Measurements from ENCODE around the gene ANXA2.

ANXA2 gene

GRCh38 chr15:60390231-60390630 is 7.6 kb downstream of the ANXA2 start:
- H3K4me3 ChIP-seq (ENCODE audit: low read depth, low read length): no peak overlapping the region

- H3K4me3 ChIP-seq (ENCODE audit: low read depth, low read length): no peak overlapping the region
These were observed 8.3 kb downstream of the ANXA2 start for GRCh38 chr15:60389261-60390077.

DNA sequence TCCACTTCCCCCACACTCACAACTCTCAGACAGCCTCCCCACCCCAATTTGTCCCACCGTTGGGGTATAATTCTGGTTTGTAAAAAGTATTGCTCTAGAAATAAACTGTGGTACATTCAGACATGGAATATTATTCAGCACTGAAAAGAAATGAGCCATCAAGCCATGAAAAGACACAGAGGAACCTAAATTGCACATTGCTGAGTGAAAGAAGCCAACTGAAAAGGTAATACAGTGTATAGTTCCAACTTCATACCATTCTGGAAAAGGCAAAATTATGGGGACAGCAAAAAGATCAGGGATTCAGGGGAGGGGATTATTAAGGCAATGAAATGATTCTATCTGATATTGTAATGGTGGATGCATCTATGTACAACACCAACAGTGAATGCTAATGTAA is 10.5 kb downstream of the ANXA2 start:
- no peak overlapping the region for H3K4me3 ChIP-seq (ENCODE audit: low read depth, low read length)

- H3K4me3 ChIP-seq (ENCODE audit: low read depth, low read length): no peak overlapping the region
These were observed 11.2 kb downstream of the ANXA2 start for GRCh38 chr15:60386615-60387014.

- H3K4me3 ChIP-seq (ENCODE audit: low read depth, low read length): no peak overlapping the region
These were observed 11.9 kb downstream of the ANXA2 start for GRCh38 chr15:60385620-60386552.

- H3K4me3 ChIP-seq (ENCODE audit: low read depth, low read length): no peak overlapping the region
These were observed 13.2 kb downstream of the ANXA2 start for GRCh38 chr15:60384526-60385126.

- H3K4me3 ChIP-seq (ENCODE audit: low read depth, low read length): no peak overlapping the region
These were observed 13.7 kb downstream of the ANXA2 start for GRCh38 chr15:60384053-60384452.

DNA sequence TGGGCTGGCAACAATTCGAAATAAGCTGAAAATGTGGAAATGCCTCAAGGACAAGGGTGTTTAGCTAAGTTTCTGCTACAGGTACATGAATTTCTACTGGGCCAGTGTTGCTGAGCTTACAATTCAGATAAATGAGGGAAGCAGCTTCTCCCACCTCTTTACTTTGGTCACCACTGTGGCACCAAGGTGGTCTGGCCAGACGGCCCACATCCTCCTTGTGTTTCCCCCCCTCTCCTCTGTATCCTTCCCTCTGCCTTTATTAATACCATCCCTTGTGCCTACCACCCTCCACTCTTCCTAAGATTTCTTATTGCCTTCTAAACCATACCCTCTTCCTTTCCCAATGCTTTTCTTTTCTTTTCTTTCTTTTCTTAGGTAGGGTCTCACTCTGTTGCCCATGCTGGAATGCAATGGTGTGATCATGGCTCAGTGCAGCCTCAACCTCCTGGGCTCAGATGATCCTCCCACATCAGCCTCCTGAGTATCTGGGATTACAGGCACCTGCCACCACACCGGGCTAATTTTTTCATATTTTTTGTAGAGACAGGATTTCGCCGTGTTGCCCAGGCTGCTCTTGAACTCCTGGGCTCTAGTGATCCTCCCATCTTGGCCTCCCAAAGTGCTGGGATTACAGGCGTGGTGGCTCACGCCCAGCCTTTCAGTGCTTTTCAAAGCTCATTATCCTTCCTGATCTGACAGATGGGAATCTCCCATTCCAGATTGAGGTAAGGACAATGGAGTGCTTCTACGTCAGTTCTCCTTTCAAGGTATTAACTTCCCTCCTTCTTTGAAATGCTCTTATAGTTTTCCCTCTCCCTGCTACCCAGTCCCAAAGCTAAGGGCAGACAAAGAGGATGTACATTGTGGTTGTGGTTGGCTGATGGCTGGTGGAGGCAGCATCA is 14.8 kb downstream of the ANXA2 start:
- no peak overlapping the region for H3K4me3 ChIP-seq (ENCODE audit: low read depth, low read length)

- H3K4me3 ChIP-seq (ENCODE audit: low read depth, low read length): no peak overlapping the region
These were observed 16.5 kb downstream of the ANXA2 start for GRCh38 chr15:60381148-60381788.

DNA sequence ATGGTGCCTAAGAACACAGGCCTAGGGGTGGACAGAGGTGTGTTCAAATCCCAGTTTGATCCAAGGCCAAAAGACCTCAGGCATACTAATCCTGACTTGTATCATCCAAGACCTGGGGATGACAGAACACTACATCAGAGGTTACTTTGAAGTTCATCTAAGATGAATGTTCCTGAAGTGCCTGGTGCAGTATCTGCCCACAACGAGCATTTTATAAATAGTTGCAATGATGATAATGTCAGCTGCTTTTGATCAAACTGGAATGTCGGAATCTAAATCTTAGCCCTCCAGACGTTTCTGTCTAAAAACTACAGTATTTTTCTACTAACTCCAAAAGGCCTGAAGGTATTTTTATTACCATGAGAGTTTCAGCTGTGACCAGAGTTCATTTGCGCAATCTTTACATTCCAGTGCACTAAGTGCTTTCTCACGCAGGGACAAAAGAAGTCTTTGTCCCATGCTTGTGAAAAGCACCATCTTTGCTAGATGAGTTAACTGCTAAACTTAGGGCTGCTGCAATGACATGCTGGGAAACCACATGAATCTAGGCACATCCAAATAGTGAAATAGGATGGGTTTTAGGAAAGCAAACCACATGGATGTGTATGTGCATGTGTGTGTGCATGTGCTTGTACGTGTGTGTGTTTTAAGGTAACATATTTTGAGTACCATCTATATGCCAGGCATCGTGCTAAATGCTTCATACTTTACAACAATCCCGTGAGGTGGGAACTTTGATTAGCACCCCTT is 18.1 kb downstream of the ANXA2 start:
- no peak overlapping the region for H3K4me3 ChIP-seq (ENCODE audit: low read depth, low read length)

GRCh38 chr15:60379185-60379524 is 18.6 kb downstream of the ANXA2 start:
- H3K4me3 ChIP-seq (ENCODE audit: low read depth, low read length): no peak overlapping the region

DNA sequence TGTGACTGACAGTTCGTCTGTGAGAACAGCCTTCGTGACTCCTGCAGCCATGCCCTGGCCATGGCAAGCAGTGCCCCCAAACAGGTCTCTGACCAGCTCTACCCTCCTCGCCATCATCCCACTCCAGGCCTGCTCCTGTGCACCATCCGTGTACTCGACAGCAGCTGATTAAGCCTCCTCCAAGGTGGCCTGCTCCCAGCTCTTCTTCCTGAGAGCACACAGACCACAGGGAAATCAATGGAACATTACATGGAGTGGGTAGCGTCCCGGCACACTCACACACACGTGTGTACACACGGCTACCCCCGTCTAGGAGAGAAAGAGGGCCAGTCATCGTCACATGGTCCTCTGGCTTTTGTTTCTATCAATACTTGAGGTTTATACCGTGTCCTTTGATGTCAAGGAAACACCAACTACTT is 21.1 kb downstream of the ANXA2 start:
- no peak overlapping the region for H3K4me3 ChIP-seq (ENCODE audit: low read depth, low read length)

DNA sequence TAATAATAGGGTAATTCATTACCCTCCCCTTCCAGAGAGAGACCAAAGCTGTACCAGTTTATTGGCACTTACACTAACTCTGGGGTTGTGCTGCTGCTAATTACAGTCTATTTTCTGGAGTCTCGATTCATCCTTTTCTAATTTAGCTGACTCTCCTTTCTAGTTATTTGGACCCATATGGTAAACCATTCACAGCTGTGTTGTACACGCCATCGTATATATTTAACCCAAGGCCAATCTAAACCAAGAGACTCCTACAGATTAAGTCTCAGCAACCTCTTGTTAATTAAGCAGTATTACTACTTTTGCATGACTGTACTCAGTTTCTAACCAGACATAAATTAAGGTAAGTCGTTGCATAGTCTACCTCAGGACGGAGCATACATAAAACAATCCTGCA is 22.5 kb downstream of the ANXA2 start:
- no peak overlapping the region for H3K4me3 ChIP-seq (ENCODE audit: low read depth, low read length)

DNA sequence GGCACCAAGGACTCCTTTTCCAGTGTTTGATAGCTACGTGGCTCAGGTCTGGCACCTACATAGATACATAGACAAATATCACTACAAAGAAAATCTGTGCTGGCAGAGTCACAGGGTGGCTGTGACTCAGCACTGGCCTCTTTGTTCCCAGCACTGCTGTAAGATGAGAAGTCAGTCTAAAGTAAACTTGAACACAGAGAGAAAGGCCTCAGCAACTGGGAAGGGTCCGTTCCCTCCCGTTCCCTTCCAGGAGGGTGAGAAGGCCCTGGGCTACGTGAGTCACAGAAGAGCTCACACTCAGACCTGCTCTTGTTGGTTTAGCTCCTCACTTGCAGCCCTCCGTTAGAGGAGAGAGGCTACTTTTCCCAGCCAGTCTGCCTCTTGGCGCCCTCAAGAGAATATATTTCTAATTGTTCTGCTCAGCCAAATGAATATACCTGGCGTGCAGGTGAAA is 23.1 kb downstream of the ANXA2 start:
- H3K4me3 ChIP-seq (ENCODE audit: low read depth, low read length): no peak overlapping the region

DNA sequence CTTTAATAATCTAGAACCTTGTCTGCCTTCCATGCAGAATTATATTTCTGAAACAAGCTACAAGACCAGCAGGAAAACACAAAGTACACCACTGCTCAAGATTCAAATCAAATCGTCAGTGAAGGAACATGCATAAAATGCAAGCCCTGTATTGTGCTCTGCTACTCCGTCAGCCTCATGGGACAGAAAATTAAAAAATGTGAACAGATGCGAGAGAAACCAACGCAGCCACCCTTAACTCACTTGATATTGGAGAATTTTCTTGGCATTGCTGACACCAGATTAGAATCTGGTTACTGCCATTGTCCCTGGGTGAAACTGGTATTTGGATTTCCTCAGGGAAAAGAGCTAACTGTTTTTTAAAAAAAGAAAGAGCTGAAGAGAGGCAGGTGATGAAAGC is 23.6 kb downstream of the ANXA2 start:
- H3K4me3 ChIP-seq (ENCODE audit: low read depth, low read length): no peak overlapping the region

DNA sequence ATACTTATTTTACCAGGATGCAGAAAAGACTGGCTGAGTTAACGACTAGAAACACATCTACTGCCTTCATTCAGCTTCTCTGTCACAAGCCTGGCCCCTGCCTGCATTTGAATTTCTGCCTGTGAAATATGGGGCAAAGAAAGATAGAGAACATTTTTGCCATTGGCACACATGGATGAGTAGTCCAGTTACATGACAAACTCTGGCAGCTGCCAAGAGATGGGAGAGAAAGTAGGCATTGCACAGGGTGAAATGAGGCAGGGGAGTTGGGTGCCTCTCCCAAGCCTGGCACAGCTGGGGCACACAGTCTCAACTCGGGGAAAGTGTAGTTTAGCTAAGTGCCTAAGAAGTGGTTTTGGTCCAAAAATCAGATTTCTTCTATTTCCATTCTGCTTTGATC is 24.0 kb downstream of the ANXA2 start:
- no peak overlapping the region for H3K4me3 ChIP-seq (ENCODE audit: low read depth, low read length)

GRCh38 chr15:60373327-60373726 is 24.5 kb downstream of the ANXA2 start:
- H3K4me3 ChIP-seq (ENCODE audit: low read depth, low read length): no peak overlapping the region

DNA sequence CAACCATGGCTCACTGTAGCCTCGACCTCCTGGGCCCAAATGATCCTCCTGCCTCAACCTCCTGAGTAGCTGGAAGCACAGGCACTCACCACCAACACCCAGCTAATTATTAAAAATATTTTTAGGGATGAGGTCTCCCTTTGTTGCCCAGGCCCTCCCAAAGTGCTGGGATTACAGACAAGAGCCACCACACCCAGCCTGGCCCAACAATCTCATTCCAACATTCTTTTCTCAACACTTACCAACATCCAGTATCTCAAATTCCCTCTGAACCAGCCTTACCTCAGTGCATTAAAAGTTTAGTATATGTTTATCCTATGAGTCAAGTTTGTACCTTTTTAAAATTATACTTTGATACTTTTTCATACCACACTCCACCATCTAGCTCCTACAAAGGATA is 25.0 kb downstream of the ANXA2 start:
- H3K4me3 ChIP-seq (ENCODE audit: low read depth, low read length): no peak overlapping the region

- no peak overlapping the region for H3K4me3 ChIP-seq (ENCODE audit: low read depth, low read length)
These were observed 25.6 kb downstream of the ANXA2 start for GRCh38 chr15:60372227-60372626.
